HG02759 (cell line): ENCODE data around the gene TMEM236.

Experiments
- ATAC-seq: cut with Tn5 transposase; IDR thresholded peaks from one replicate; pipeline ENCODE4 v1.9.1; 2021; ENCODE audit warnings: mild to moderate bottlenecking, moderate library complexity; ENCODE audit not compliant: unreplicated experiment

Gene TMEM236

DNA sequence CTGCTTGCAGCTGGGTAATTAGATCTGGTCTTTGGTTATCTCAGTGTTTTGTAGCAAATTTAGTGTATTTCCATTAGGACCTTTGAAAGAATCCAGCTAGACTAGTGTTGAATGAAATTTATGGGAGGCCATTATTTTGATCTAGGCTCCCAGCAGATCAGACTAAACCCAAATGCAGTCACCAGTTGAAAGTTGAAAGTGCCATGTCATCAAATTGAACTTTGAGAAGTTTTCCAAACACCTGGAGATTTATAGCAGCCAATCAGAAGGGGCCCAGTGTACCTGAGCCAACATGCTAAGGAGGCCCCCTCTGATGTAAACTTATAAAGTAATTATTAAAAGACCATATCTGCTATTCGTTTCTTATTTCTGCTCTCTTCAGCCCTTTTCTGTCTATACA, 11.3 kb upstream of the TMEM236 start:
- ATAC-seq, result no peak

DNA sequence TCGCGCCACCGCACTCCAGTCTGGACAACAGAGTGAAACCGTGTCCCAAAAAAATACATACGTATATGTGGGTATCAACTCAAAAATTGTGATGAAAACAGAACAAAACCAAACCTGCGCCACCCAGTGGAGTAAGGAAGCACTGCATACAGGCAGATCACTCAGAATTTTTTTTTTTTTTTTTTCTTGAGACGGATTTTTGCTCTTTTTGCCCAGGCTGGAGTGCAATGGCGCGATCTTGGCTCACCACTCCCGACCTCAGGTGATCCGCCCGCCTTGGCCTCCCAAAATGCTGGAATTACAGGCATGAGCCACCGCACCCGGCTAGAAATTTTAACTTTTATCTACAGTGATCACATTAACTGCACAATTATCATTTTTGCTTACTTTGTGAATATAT, 9.1 kb upstream of the TMEM236 start:
- no peak for ATAC-seq

DNA sequence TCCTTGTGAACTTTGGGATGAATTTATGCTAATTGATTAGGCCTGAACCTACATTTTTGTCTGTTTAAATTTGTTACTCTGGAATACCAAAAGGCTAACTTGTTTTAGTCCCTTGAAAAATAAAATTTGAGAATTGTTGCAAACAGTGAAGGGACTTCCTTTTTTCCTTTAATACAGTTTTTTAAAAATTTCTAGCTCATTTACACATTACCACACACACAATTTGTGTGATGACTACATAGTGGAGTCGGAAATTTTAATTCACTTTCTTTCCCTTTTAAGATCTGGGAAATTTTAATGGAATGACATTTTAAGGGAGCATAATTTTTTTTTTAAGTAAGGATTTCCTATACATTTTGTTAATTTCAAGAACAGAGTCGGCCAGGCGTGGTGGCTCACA, 8.6 kb upstream of the TMEM236 start:
- no peak for ATAC-seq

DNA sequence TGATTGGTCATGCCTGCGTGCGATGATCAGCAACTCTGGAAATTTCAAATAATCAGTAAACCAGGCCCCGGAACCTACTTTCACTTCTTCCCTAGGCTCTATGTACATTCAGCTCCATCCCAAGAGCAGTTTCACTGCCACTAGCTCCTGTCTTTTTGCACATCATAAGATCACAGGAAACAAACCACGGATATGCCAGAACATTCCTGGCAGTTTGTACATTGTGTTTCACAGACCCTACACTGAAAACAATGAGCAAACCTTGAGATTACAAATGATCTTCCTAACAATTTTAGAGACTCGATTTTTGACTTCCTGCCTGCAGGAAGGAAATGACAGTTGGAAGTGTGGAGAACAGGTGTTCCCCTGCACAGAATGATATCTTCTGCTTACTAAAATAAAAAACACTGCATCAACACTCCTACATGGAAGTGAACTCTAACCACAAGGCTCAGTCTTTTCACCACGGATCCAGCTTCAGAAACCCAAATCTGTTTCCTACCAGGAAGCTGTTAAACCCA, 7.6 kb upstream of the TMEM236 start:
- no peak for ATAC-seq

DNA sequence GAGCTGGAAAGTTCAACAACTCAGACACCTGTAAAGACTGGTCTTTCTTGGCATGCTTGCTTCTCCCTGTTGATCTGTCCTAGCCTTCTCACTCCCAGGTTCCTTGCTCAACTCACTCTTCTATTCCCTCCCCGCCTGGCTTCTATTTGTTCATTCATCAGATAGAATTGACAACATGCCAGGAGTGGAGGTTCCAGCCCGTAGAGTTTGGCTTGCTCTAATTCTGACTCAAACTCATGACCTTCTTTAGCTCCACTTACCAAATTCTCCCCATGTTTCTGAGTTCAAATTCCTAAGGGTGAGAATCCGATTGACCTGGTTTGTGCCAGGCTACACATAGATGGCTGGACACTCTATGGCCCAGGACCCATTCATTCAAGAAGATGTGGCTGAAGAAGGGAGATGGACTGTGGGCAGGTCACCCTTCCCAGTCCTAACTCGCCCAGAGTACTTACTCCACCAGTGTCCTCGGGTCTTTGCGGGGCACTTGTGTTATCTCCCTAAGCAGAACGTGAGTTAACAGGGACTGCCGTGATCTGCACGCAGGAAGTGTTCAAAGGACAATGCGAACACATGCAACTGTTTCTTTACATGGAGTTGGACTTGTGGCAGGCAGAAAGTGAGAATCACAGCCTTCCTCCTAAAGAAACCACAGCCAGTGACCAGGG, 4.0 kb upstream of the TMEM236 start:
- no peak for ATAC-seq

DNA sequence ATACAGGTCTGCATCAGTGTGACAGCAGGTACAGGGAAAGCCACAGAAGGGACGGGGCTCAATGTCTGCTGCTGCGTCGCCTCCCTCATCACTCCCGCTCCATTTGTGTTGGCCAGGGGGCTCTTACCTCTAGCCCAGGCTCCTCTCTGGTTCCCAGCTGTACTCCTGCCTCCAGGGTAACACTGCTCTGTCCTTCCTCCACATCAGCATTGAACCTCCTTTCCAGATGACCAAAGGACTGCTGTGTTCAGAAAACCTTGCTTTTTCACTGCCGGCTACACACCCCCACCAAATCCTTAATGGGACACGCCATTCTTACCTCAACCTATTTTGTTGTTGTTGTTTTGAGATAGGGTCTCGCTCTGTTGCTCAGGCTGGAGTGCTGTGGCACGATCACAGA, 2.1 kb upstream of the TMEM236 start:
- no peak for ATAC-seq

DNA sequence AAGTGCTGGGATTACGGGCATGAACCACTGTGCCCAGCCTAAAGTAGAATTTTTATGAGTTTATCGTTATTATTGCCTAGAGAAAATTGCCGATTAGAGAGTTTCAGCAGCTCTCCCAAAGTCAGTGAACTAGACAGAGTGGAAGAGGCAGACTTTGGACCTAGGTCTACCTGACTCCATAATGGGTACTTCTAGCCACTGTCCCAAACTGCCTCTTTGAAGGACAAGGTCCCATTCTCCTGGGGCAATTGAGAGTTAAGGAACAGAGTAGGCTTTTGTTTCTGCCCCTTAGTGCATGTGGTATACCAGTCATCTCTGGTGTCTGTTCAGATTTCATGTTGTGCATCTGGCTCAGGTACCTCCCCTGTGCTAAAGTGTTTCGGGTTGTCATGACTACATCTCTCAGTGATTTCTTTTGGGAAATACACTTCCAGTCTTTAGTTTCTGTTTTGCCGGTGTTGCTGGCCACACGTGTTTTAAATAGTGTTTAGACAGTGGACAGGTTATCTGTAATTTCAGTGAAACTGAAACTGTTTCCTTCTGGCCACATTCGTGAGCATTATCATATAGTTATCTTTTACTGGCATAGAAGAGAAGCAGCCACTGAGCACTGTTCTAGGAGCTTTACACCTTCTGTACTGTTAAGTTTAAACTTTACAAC, 4.7 kb downstream of the TMEM236 start:
- ATAC-seq, result peak; percentile 91

DNA sequence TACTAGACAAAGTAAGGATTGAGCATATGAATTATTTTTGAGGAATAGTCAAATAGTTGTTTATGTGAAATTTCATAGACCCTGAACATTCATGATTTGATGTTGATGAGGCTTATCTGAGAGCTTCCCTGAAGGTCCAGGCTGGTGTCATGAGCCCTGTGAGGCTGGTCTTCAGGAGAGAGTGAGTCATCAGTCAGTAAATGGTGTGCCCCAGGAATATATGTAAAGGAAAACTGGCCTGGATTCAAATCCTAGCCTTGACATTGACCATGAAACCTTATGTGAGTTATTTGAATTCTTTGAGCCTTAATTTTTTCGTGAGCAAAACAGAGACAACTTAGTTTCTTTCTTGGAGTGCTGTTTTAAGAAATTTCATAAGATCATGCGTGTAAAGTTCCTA, 6.2 kb downstream of the TMEM236 start:
- ATAC-seq, result no peak

DNA sequence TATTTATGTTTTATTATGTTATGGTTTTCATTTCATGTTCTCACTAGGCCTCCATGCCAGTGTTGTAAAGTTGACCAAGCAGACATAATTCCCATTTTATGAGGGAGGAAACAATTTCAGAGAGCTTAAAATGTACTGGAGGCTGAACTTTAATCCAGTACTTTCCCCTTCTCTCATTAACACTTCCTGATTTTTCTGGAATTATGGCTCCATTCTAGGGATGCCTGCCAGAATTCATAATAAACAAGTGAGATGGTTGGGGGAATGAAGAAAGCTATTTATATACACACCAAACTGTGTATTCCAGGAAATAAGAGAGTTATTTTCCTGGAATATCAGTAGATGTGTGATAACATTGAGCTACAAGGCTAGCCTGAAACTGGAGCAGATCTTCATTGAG, 6.9 kb downstream of the TMEM236 start:
- no peak for ATAC-seq

DNA sequence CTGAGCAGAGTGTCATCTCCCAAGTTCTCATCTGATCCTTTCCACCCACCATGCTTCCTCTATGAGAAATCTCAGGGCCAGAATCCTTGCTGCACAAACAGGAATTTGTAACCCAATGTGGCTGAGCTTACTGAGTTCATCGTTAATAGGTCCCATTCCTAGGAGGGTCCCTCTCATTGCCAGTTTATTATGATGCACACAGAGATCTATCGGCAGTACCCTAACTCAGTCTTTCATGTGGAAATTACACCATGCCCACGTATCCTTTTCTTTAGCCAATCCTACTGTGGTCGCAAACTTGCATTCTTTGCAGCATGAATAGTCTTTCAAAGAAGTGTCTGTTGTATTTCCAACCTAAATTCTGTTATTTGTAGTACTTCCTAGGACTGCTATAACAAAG, 12.1 kb downstream of the TMEM236 start:
- ATAC-seq, result no peak

DNA sequence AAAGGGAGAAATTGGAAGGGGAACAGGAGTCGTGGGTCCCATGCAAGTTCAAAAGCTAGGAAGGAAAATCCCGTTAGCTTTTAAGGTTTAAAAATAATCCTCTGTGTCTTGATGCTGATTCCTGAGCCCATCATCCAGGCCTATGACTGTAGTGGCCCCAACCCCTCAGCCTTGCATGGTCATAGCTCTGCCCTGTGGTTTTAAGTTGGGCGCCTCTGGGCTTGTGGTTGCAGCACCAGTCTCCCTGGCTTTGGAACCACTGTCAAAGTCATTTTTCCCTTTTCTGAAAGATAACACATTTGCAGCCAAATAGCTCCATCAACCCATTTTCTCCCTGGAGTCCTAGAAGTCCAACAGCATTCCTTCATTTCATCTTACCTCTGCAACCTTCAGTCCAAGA, 13.6 kb downstream of the TMEM236 start:
- no peak for ATAC-seq

DNA sequence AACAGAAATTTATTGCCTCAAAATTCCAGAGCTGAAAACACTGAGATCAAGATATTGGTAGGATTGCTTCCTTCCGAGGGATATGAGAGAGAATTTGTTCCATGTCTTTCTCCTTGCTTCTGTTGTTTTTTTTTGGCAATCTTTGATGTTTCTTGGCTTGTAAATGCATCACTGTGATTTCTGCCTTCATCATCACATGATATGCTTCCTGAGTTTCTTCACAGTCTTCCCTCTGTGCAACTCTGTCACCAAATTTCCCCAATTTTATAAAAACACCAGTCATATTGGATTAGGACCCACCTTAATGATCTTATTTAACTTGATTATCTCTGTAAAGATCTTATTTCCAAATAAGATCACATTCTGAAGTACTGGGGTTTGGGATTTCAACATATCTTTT, 14.7 kb downstream of the TMEM236 start:
- ATAC-seq, result no peak

DNA sequence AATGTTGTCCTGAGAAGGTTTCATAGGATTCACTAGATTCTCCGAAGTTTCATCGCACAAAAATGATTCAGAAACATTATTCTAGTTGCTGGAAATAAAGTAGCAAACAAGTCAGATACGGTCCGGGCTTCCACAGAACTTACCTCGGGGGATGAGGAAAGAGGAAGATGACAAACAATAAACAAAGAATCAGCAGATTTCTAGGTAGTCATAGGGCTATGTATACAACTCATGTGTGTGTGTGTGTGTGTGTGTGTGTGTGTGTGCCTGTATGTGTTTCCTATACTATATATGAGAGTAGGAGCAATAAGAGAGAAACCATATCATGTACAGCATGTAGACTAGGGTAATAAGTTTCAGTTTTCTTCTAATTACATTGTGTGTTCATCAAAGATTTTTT, 16.5 kb downstream of the TMEM236 start:
- no peak for ATAC-seq

DNA sequence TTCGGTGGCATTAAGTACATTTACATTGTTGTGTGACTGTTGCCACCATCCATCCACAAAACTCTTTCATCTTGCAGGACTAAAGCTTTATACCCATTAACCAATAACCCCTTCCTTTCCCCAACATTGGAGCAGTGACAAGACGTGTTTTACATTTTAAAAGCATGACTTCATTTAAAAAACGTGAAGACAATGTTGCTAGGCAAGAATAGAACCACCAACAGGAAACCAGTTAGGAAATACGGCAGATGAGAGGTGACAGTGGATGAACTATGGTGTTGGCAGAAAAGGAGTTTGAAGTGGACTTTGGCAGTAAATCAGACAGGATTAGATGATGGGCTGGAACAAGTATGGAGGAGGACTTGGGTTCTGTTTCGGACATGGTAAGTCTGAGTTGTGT, 17.0 kb downstream of the TMEM236 start:
- ATAC-seq, result no peak

DNA sequence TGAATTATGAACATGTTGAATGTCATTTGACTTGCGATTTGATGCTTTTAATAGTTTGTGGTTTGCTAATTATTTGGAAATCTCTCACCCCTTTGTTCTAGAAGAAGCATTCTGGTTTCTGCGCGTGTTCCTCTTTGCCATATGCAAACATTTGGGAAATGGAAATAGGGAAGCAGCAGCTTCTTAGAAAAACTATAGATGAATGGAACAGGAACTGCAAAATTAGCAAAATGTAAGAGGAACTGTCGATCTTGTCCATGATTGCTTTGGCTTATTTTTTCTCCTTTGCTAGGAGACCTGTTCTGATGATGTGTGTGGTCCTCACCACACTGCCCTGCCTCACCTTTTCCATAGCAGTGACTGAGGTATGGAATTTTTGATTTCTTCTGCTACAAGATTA, 19.0 kb downstream of the TMEM236 start:
- no peak for ATAC-seq

DNA sequence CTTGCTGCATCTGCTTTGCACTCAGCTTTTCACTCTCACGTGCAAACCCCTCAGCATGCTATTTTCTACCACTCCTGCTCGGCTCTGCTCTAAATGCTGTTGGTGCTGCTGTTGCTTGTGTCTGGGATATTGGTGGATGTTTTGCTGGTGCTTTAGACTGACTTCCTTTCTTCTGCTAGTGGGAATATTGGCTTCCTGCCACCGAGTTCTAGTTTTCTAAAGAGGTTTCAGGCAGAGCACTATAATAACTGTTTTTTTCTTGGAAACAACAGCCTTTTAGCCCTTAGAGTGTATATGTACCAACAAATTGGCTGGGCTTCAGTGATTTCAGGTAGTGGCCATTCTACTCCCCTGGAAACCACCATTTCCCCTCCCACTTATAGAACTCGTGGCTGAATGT, 27.8 kb downstream of the TMEM236 start:
- ATAC-seq, result no peak

DNA sequence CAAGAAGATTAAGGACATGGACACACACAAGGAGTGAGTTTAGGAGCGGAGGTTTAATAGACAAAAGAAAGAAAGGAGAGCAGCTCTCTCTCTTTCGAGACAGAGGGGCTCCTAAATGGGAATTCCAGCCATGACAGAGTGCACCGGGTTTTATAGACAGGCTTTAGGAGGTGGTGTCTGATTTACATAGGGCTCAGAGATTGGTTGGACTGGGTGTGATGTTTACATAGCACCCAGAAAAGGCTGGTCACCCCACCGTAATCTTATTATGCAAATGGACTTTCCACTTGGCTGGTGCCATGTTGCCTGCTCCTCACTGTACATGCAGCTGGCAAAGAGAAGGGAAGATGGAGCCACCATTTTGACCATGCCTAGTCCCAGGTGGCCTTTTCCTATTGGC, 28.7 kb downstream of the TMEM236 start:
- ATAC-seq, result no peak

DNA sequence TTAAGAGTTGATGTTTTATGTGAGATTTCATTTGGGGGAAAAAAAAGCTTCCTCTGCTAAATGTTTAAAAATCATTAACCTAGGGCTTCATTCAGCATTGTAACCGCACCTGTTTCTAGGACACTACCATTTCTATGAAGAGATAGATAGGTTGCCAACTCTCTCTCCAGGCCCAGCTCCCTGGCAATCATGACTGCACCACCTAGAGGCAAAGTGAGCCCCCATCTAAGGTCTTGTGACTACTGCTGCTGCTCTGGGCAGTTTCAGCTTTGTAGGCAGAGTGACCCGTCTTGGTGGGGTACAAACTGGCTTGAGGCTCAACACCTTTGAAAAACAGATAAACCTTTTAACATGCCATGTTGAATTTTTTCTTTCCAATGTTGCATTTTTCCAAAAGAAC, 29.9 kb downstream of the TMEM236 start:
- no peak for ATAC-seq

DNA sequence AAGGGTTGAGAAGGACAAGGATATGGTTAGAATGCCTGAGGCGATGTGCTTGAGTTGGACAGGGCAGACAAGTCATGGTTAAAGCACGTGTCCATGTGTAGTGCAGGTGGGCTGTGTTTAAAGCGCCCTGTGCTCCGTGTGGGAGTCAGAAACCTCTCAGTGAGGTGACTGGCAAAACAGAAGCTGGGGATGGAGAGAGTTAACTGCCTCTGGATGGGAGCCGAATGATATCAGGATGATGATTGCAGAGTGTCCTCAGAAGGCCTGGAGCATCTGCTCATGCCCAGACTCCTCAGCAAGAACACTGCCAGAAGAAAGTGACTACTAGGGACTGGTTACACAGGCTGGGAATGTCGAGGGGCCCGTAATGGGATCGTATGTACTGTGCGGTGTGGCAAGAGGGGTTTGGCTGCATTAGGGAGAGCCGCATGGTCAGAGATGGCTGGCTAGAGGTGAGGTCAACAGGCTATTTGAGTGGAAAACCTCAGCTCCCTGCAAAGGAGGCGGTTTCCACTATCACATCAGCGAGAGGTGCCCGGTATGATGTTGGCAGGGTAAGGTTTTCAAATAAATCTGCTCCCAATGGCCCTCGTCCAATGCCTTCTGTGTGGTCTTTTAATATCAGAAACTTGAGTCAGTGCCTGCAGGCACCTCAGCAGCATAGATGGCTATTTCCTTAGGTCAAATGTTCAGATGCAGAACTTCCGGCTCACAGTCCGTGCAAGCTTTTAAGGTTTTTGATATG, 31.1 kb downstream of the TMEM236 start:
- no peak for ATAC-seq

DNA sequence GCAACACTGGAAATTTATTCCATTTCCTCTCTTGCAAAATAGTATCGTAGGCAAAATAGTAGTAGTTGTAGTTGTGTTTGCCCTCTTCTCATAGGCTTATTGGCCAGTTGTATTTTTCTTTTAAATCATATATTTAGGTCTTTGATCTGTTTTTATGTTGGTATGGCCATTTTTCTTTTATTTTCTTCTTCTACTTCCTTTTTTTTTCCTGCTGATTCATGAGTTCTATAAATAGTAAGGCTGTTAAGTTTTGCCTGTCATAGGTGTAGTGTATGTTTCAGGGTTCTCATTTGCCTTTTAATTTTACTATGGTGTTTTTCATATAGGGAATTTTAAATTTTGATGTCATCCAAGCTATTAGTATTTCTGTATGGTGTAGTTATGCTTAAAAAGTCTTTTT, 31.8 kb downstream of the TMEM236 start:
- ATAC-seq, result no peak

DNA sequence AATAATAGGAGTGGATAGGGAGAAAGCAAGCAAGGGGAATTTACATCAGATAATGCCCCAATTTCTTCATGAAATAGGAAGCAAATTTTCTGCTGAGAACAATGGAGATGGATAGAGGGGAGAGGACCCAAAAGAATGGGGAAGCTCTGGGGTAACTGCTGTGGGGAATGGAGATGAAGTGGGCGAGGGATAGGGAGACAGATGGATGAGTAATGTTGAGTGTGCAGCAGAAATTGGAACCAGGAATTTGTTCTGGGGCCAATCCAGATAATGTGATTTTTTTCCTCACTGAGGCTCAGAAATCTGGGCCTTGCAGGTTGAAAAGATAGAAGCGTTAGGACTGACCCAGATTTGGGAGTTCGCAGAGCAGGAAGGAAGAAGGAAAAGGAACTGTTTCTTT, 32.7 kb downstream of the TMEM236 start:
- no peak for ATAC-seq

DNA sequence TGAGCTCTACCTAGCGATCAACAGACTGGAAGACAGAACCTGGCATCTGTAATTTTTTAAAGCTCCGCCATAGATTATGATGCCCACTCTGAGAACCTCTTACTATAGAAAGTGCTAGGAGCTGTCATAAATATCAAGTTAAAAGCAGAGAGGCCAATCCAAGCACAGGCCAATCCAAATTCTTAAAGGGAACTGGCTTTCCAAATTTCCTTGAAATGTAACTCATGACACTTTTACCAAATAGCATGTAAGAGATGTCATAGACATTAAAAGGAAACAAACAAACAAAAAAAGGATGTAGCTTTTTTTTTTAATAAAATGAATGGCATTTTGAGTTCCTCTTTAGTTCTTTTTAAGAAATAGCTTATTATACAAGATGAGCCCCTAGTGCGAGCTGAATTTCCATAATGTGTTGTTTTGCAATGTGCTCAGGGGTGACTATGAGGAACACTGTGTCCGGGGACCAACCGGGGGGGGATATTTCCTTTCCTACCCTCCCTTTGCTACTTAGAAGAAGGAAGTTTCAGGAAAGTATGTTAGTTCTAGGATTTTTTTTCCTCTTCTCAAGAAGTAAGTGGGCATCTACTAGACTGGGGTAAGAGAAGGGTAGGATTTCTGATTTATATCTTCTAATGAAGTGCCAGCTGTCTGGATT, 33.4 kb downstream of the TMEM236 start:
- no peak for ATAC-seq
